NCI-H146 treated with DMSO at 0.1 percent for 48 hours (cell line): Measurements from ENCODE around the gene TOR4A.
A peak's percentile ranks its signal among the peaks of the same experiment; 100 is the strongest.
"Not testable (repeated sequence)": the region's sequence is repeated elsewhere in the genome, so short reads cannot be mapped to it uniquely, and the experiment has no call there.

Source experiments
- DNase-seq: peaks from one replicate; lab custom pipeline; 2025; ENCODE audit not compliant: unreplicated experiment; lab: John Stamatoyannopoulos, UW

The TOR4A gene

GRCh38 chr9:137251490-137252268, 25.8 kb upstream of the TOR4A start:
- DNase-seq: no peak

- no peak for DNase-seq
Observed at GRCh38 chr9:137252555-137253506, 24.7 kb upstream of the TOR4A start.

- no peak for DNase-seq
Observed at GRCh38 chr9:137253717-137254623, 23.6 kb upstream of the TOR4A start.

- peak; percentile 48 for DNase-seq
Observed at GRCh38 chr9:137254624-137255447, 22.7 kb upstream of the TOR4A start, which contains the start of gene NELFB. TSS of gene NELFB (plus strand) at chr9:137255327.

GRCh38 chr9:137255448-137256114, 21.9 kb upstream of the TOR4A start:
- no peak for DNase-seq

- DNase-seq: no peak
Observed at GRCh38 chr9:137256362-137256761, 21.2 kb upstream of the TOR4A start.

- no peak for DNase-seq
Observed at GRCh38 chr9:137256856-137257255, 20.7 kb upstream of the TOR4A start.

GRCh38 chr9:137262173-137262908, 15.2 kb upstream of the TOR4A start:
- not testable (repeated sequence) for DNase-seq

GRCh38 chr9:137262909-137263285, 14.6 kb upstream of the TOR4A start:
- no peak for DNase-seq

GRCh38 chr9:137263506-137263905, 14.0 kb upstream of the TOR4A start:
- DNase-seq: no peak

GRCh38 chr9:137264067-137264466, 13.5 kb upstream of the TOR4A start:
- DNase-seq: no peak

- DNase-seq: no peak
Observed at GRCh38 chr9:137265496-137266161, 11.9 kb upstream of the TOR4A start.

GRCh38 chr9:137266162-137266527, 11.4 kb upstream of the TOR4A start:
- DNase-seq: no peak

GRCh38 chr9:137266585-137267453, 10.7 kb upstream of the TOR4A start:
- DNase-seq: no peak

GRCh38 chr9:137267933-137268355, 9.6 kb upstream of the TOR4A start:
- no peak for DNase-seq

GRCh38 chr9:137268538-137269201, 8.9 kb upstream of the TOR4A start:
- no peak for DNase-seq

GRCh38 chr9:137269231-137269772, 8.2 kb upstream of the TOR4A start:
- DNase-seq: no peak
